ENCODE results near the gene OSBPL2. TPM values are rescaled to one million over a fixed set of nuclear protein-coding genes. Genes with fewer than 3 reads are reported as not detected.

Gene OSBPL2
- total RNA-seq, 4 donors from 2014 or later = 48.4 to 65.1 (median 55.8) TPM

- Histone ChIP-seq H3K4me1 (peaks cover 11 to 42% (median 24%) of the 10 kb centered on the region in 3 donors), H3K36me3 (no peaks in the 10 kb centered on the region), H3K27ac (no peak overlapping the region), H3K9me3 (no peaks in the 10 kb centered on the region), H3K27me3 (peaks cover 8 to 100% (median 23%) of the 10 kb centered on the region in 4 donors), H3K4me3 (no peak overlapping the region)
- no peak for DNase-seq
- TF ChIP-seq CTCF (IDR thresholded peaks at IDR 0.05) (no peak), POLR2A (IDR thresholded peaks at IDR 0.05) (no peak)
- intact Hi-C loops (cut with DNase I) = no loop called here
- no CpG with 5 or more reads among the region's 9 CpGs for WGBS, 2 donors
Observed at GRCh38 chr20:62223571-62223970, 14.8 kb upstream of the OSBPL2 start.

- TF ChIP-seq CTCF (IDR thresholded peaks at IDR 0.05) (no peak), POLR2A (IDR thresholded peaks at IDR 0.05) (no peak)
- Histone ChIP-seq H3K9me3 (no peaks in the 10 kb centered on the region), H3K27ac (no peak overlapping the region), H3K36me3 (no peaks in the 10 kb centered on the region), H3K27me3 (peaks cover 4 to 96% (median 19%) of the 10 kb centered on the region in 4 donors), H3K4me3 (no peak overlapping the region), H3K4me1 (peaks cover 9 to 40% (median 20%) of the 10 kb centered on the region in 3 donors)
- DNase-seq = no peak
- intact Hi-C loops (cut with DNase I) = no loop called here
- WGBS, 2 donors = 64 to 73% methylated on average over 10 of the region's 21 CpGs
Observed at GRCh38 chr20:62224113-62224855, 14.0 kb upstream of the OSBPL2 start.

- 75 to 85% methylated on average over 8 to 13 of the region's 13 CpGs for WGBS, 2 donors
- DNase-seq = no peak
- intact Hi-C loops (cut with DNase I) = no loop called here
- no peaks in the 10 kb centered on the region for H3K36me3 ChIP-seq
- peaks cover 6 to 32% (median 13%) of the 10 kb centered on the region in 3 donors for H3K4me1 ChIP-seq
- TF ChIP-seq CTCF (IDR thresholded peaks at IDR 0.05) (no peak), POLR2A (IDR thresholded peaks at IDR 0.05) (no peak)
- peaks cover 4 to 88% (median 18%) of the 10 kb centered on the region in 4 donors for H3K27me3 ChIP-seq
- H3K9me3 ChIP-seq = no peaks in the 10 kb centered on the region
- H3K4me3 ChIP-seq = no peak overlapping the region
- H3K27ac ChIP-seq = no peak overlapping the region
Observed at GRCh38 chr20:62225026-62225425, 13.3 kb upstream of the OSBPL2 start.

GRCh38 chr20:62225820-62226635 is 12.3 kb upstream of the OSBPL2 start:
- H3K27me3 ChIP-seq = peaks cover 0 to 88% (median 12%) of the 10 kb centered on the region in 4 donors
- H3K4me3 ChIP-seq = no peak overlapping the region
- H3K4me1 ChIP-seq = peaks cover 0 to 24% (median 6%) of the 10 kb centered on the region in 3 donors
- H3K36me3 ChIP-seq = no peaks in the 10 kb centered on the region
- intact Hi-C loops (cut with DNase I) = no loop called here
- TF ChIP-seq POLR2A (IDR thresholded peaks at IDR 0.05) = no peak
- no peak for TF ChIP-seq CTCF (IDR thresholded peaks at IDR 0.05)
- DNase-seq = no peak
- no peaks in the 10 kb centered on the region for H3K9me3 ChIP-seq
- no peak overlapping the region for H3K27ac ChIP-seq
- WGBS, 2 donors = 63 to 77% methylated on average over 7 to 11 of the region's 17 CpGs

All from esophagus squamous epithelium (tissue), 5 donors.